Common myeloid progenitor, CD34-positive (primary cell): ENCODE measurements around the gene CCDC195.
"Not testable (repeated sequence)": the region's sequence is repeated elsewhere in the genome, so short reads cannot be mapped to it uniquely, and the experiment has no call there.

ENCODE experiments used
- CTCF ChIA-PET: fragments of 350-600 bp; sonication (Branson Sonifier 250); formaldehyde crosslinking; loops from one replicate; lab custom pipeline; 2021; ENCODE audit warnings: antibody characterized with exemption; lab: Charles Lee
- POLR2A ChIA-PET: fragments of 350-600 bp; sonication (Branson Sonifier 250); formaldehyde crosslinking; loops from one replicate; lab custom pipeline; 2021; ENCODE audit warnings: antibody characterized with exemption; lab: Charles Lee
- DNase-seq, 3 donors: peaks; one replicate each; pipeline versions ENCODE4 v3.0.0 to v3.0.0-alpha.2; 2013
- H3K27ac ChIP-seq, 2 experiments: 1 replicate in 1 of 2; 2 replicates in 1 of 2; pipeline ENCODE4 v1.7.0; 2013; ENCODE audit warnings: inconsistent platforms in 2 of 2, low read length in 2 of 2, mild to moderate bottlenecking in 2 of 2, low read depth in 1 of 2, moderate library complexity in 1 of 2; ENCODE audit not compliant: severe bottlenecking in 2 of 2, insufficient read depth in 1 of 2, poor library complexity in 1 of 2
- H3K27me3 ChIP-seq, 5 experiments: replicated peaks in 2 of 5; 1 replicate in 3 of 5; 2 replicates in 2 of 5; pipeline versions ENCODE4 v1.6.1 to v1.7.0; 2013; ENCODE audit warnings: low read length in 4 of 5, mild to moderate bottlenecking in 2 of 5, moderate library complexity in 2 of 5, inconsistent platforms in 1 of 5; ENCODE audit not compliant: insufficient read depth in 5 of 5, control insufficient read depth in 4 of 5
- H3K36me3 ChIP-seq, 4 experiments: 1 replicate in 2 of 4; 2 replicates in 2 of 4; pipeline versions ENCODE4 v1.6.1 to v1.7.0; 2013; ENCODE audit warnings: low read length in 3 of 4, control low read depth in 1 of 4, mild to moderate bottlenecking in 1 of 4; ENCODE audit not compliant: control insufficient read depth in 4 of 4, insufficient read depth in 4 of 4
- H3K4me1 ChIP-seq, 4 experiments: 1 replicate in 3 of 4; 2 replicates in 1 of 4; pipeline versions ENCODE4 v1.6.1 to v1.7.1; 2013; ENCODE audit warnings: low read length in 3 of 4, mild to moderate bottlenecking in 3 of 4, control low read depth in 1 of 4, inconsistent platforms in 1 of 4, moderate library complexity in 1 of 4; ENCODE audit not compliant: control insufficient read depth in 4 of 4, insufficient read depth in 4 of 4; ENCODE audit errors: control extremely low read depth in 1 of 4
- H3K4me3 ChIP-seq, 7 experiments: 1 replicate in 4 of 7; 2 replicates in 3 of 7; pipeline versions ENCODE4 v1.5.1 to v1.7.0; 2013; ENCODE audit warnings: mild to moderate bottlenecking in 7 of 7, low read length in 6 of 7, moderate library complexity in 6 of 7, inconsistent platforms in 2 of 7, low read depth in 2 of 7, control low read depth in 1 of 7; ENCODE audit not compliant: insufficient read depth in 4 of 7, control insufficient read depth in 1 of 7; ENCODE audit errors: extremely low read depth in 1 of 7
- H3K9me3 ChIP-seq, 5 experiments: 1 replicate in 4 of 5; 2 replicates in 1 of 5; pipeline versions ENCODE4 v1.6.1 to v1.7.1; 2013; ENCODE audit warnings: low read length in 4 of 5, mild to moderate bottlenecking in 2 of 5, inconsistent platforms in 1 of 5, low read depth in 1 of 5, moderate library complexity in 1 of 5; ENCODE audit not compliant: control insufficient read depth in 4 of 5, insufficient read depth in 2 of 5; ENCODE audit errors: control extremely low read depth in 1 of 5
- WGBS: methylation state at CpG from one replicate; pipeline ENCODE4 v1.1.5; 2013; ENCODE audit not compliant: insufficient coverage; 5-methylcytosine and 5-hydroxymethylcytosine counted together

CCDC195 gene

DNA sequence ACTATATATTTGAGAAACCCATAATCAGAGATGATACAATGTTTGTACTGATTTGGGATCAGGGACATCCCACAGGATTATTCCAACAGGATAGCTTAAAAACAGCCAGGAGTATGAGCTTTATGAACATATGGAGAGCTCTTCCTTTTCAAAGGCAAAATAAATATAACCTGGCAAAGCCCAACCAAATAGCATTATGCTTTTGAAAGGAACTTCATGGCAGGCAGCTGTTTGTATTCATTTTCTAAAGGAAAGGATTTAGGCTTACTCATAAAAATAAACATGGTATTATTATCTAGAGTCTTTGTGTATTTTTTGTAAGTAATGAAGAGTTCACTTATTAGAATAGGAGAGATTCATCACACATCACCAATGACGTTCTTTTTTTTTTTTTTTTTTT lies 44.4 kb downstream of the CCDC195 start:
- ChIA-PET CTCF (no interaction called here), POLR2A (no interaction called here)
- Histone ChIP-seq H3K36me3 (no peaks in the 10 kb centered on the region), H3K27me3 (no peaks in the 10 kb centered on the region), H3K4me1 (no peaks in the 10 kb centered on the region), H3K4me3 (no peak overlapping the region), H3K9me3 (no peaks in the 10 kb centered on the region), H3K27ac (no peak overlapping the region)
- no CpG with 5 or more reads among the region's 1 CpG for WGBS
- DNase-seq, result no peak

DNA sequence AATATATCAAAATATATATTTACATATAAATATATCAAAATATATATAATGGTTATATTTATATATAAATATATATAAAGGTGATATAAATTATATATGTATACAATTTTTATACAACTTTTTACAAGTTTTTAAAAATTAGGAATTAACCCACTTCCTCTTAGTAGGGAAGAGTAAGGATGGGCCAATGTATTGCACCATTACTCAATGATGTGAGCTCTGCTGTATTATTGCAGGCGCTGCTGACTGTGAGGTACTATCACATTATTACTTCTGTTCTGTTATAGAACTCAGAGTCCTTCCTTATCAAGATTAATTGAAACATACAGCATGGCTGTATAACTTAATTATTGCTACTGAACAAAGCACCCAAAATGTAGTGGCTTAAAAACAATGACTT lies 46.0 kb downstream of the CCDC195 start:
- Histone ChIP-seq H3K36me3 (no peaks in the 10 kb centered on the region), H3K27ac (no peak overlapping the region), H3K4me3 (no peak overlapping the region), H3K9me3 (no peaks in the 10 kb centered on the region), H3K4me1 (no peaks in the 10 kb centered on the region), H3K27me3 (no peaks in the 10 kb centered on the region)
- no peak for DNase-seq
- ChIA-PET POLR2A (no interaction called here), CTCF (no interaction called here)
- WGBS, result no CpG with 5 or more reads among the region's 1 CpG

DNA sequence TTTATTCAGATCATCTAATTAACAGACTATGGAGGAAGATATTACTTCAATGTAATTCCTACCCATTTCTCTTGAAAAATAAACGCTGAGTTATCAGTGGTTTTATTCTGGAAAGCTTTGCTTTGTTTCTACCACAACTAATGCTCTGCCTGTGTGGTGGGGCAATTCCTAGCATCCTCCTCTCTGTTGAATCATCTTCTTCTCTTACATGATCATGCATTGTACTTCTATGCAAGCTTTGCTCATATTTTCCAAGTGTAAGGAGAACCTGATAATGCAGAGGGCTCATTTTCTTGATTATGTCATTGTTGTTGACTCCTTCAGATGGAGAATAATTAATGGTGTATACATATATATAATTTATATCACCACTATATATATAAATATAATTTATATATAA lies 46.7 kb downstream of the CCDC195 start:
- Histone ChIP-seq H3K4me3 (no peak overlapping the region), H3K4me1 (no peaks in the 10 kb centered on the region), H3K36me3 (no peaks in the 10 kb centered on the region), H3K27me3 (no peaks in the 10 kb centered on the region), H3K27ac (no peak overlapping the region), H3K9me3 (peaks cover 0 to under 1% (median 0%) of the 10 kb centered on the region in 5 experiments)
- no peak for DNase-seq
- no CpG with 5 or more reads among the region's 1 CpG for WGBS
- ChIA-PET POLR2A (no interaction called here), CTCF (no interaction called here)

DNA sequence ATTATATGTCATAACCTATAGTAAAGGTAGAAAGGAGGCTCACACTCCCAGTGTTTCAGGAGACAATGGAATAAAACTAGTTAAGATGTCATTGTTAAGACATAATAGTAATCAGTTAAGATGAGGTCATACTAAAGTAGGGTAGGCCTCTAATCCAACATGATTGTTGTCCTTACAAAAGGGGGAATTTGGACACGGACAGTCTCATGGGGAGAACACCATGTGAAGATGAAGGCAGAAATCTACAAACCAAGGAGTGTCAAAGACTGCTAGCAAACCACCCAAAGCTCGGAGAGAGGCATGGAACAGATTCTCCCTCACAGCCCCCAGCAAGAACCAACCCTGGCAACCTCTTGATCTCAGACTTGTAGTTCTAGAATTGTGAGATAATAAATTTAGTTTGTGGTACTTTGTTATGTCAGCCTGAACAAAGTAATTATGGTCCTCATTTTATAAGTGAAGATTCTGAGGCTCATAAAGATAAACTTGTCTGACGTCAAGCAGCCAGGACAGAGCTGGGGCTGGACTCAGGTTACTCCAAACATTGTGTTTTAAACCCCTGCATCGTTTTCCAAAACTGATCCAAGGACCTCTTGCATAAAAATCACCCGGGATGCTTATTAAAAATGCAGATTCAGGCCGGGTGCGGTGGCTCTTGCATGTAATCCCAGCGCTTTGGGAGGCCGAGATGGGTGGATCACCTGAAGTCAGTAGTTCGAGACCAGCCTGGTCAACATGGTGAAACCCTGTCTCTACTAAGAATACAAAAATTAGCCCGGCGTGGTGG lies 47.8 kb downstream of the CCDC195 start:
- ChIA-PET POLR2A (no interaction called here), CTCF (no interaction called here)
- Histone ChIP-seq H3K36me3 (no peaks in the 10 kb centered on the region), H3K27ac (no peak overlapping the region), H3K9me3 (peaks cover 0 to 2% (median 0%) of the 10 kb centered on the region in 5 experiments), H3K4me1 (no peaks in the 10 kb centered on the region), H3K4me3 (no peak overlapping the region), H3K27me3 (no peaks in the 10 kb centered on the region)
- 98% methylated on average over 11 of the region's 12 CpGs for WGBS
- no peak for DNase-seq

DNA sequence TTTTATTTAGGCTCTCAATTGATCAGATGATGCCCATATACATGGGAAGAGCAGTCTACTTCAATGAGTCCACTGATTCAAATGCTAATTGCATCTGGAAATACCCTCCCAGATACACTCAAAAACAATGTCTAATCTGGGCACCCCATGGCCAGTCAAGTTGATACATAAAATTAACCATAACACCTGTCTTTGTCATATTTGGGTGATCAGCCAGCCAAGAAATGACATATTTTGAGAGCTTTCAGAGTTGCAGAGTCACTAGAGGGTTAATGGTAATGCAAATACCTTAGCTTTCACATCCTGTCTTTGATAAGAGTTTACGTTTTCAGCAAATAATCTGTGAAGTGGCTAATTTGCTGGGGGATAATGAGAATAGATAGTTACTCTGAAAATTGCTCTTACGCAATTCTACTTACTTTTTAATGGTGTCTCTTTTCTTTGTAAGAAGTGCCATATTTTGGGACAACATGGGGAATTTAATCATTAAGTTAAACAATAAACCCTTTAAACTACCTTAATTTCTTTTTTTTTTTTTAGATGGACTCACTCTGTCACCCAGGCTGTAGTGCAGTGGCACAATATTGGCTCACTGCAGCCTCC lies 49.1 kb downstream of the CCDC195 start:
- peaks cover 0 to 5% (median 0%) of the 10 kb centered on the region in 5 experiments for H3K9me3 ChIP-seq
- no peaks in the 10 kb centered on the region for H3K36me3 ChIP-seq
- H3K4me1 ChIP-seq, result no peaks in the 10 kb centered on the region
- 83% methylated on average over 1 of the region's 2 CpGs for WGBS
- POLR2A ChIA-PET, result no interaction called here
- no peak overlapping the region for H3K4me3 ChIP-seq
- no peak overlapping the region for H3K27ac ChIP-seq
- H3K27me3 ChIP-seq, result no peaks in the 10 kb centered on the region
- CTCF ChIA-PET, result no interaction called here
- DNase-seq, result no peak

GRCh38 chr2:224663322-224663721 lies 52.8 kb downstream of the CCDC195 start:
- CTCF ChIA-PET, H3K4me3 ChIP-seq, H3K36me3 ChIP-seq, POLR2A ChIA-PET, H3K27ac ChIP-seq, H3K9me3 ChIP-seq, H3K4me1 ChIP-seq, H3K27me3 ChIP-seq, DNase-seq: not testable (repeated sequence)
- WGBS, result 100% methylated on average over 2 of the region's 2 CpGs

DNA sequence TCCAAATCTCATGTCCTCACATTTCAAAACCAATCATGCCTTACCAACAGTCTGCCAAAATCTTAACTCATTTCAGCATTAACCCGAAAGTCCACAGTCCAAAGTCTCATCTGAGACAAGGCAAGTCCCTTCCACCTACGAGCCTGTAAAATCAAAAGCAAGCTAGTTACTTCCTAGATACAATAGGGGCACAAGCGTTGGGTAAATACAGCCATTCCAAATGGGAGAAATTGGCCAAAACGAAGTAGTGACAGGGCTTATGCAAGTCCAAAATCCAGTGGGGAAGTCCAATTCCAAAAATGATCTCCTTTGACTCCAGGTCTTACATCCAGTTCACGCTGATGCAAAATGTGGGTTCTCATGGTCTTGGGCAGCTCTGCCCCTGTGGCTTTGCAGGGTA lies 54.5 kb downstream of the CCDC195 start:
- H3K27ac ChIP-seq, H3K36me3 ChIP-seq, H3K9me3 ChIP-seq, H3K4me3 ChIP-seq, H3K27me3 ChIP-seq, DNase-seq, H3K4me1 ChIP-seq: not testable (repeated sequence)
- POLR2A ChIA-PET, result interaction anchor here (0.6 kb wide), 1 partner anchor 152 kb away, joined by 3 read pairs; no protein-coding TSS in a partner anchor
- 96% methylated on average over 5 of the region's 5 CpGs for WGBS
- CTCF ChIA-PET, result interaction anchor here (1.6 to 1.7 kb wide), 3 partner anchors 10 to 293 kb away, joined by 4 to 6 read pairs (median 5); no protein-coding TSS in a partner anchor
